Astrocyte of the spinal cord (primary cell): Measurements from ENCODE around the gene FRY.

Experiments used
- DNase-seq: peaks from one replicate; pipeline ENCODE4 v3.0.0; 2011; ENCODE audit warnings: low read depth, low spot score
- H3K4me3 ChIP-seq: 2 replicates; pipeline ENCODE4 v1.5.1; 2011; ENCODE audit warnings: low read depth, mild to moderate bottlenecking, low read length, moderate library complexity
- CTCF ChIP-seq: IDR thresholded peaks from 2 replicates; pipeline ENCODE4 v1.5.1; 2012; ENCODE audit warnings: low read depth, mild to moderate bottlenecking, low read length, inconsistent platforms
- in situ Hi-C: cut with HindIII; loops from 2 replicates; pipeline ENCODE4 v1.10.0; 2017; ENCODE audit warnings: low sequenced_read_pairs

FRY gene

GRCh38 chr13:32256243-32256642 is 224.7 kb downstream of the FRY start:
- TF ChIP-seq CTCF, result no peak
- in situ Hi-C loops, result no loop called here
- H3K4me3 ChIP-seq, result no peak overlapping the region
- DNase-seq, result no peak

GRCh38 chr13:32257649-32258048 is 226.1 kb downstream of the FRY start:
- in situ Hi-C loops, result no loop called here
- no peak for TF ChIP-seq CTCF
- no peak overlapping the region for H3K4me3 ChIP-seq
- no peak for DNase-seq

- in situ Hi-C loops, result no loop called here
- no peak for DNase-seq
- no peak overlapping the region for H3K4me3 ChIP-seq
- no peak for TF ChIP-seq CTCF
Observed at GRCh38 chr13:32259116-32259515, 227.5 kb downstream of the FRY start.

- no peak overlapping the region for H3K4me3 ChIP-seq
- DNase-seq, result peak; percentile 86
- no peak for TF ChIP-seq CTCF
- in situ Hi-C loops, result no loop called here
Observed at GRCh38 chr13:32261567-32261966, 230.0 kb downstream of the FRY start.

GRCh38 chr13:32262165-32262564 is 230.6 kb downstream of the FRY start:
- in situ Hi-C loops, result no loop called here
- TF ChIP-seq CTCF, result no peak
- peak; percentile 17 for DNase-seq
- H3K4me3 ChIP-seq, result no peak overlapping the region

- TF ChIP-seq CTCF, result no peak
- DNase-seq, result no peak
- in situ Hi-C loops, result no loop called here
- no peak overlapping the region for H3K4me3 ChIP-seq
Observed at GRCh38 chr13:32262619-32263018, 231.0 kb downstream of the FRY start.

GRCh38 chr13:32264407-32264806 is 232.8 kb downstream of the FRY start:
- in situ Hi-C loops, result no loop called here
- TF ChIP-seq CTCF, result no peak
- H3K4me3 ChIP-seq, result no peak overlapping the region
- DNase-seq, result peak; percentile 58
